Loucy (cell line): ENCODE measurements around the gene DEPDC5.

Experiments
- H2AFZ ChIP-seq: fragments of 200-600 bp; sonication (generic); 2 replicates; pipeline ENCODE4 v1.6.0; 2016; ENCODE audit warnings: antibody characterized with exemption, mild to moderate bottlenecking, low read length, moderate library complexity
- H3F3A ChIP-seq: fragments of 200-600 bp; 2 replicates; pipeline ENCODE4 v1.6.0; 2016; ENCODE audit warnings: antibody characterized with exemption, low read depth, mild to moderate bottlenecking
- H3K27me3 ChIP-seq: fragments of 200-600 bp; sonication (generic); 2 replicates; pipeline ENCODE4 v1.6.1; 2014; ENCODE audit warnings: low read length, mild to moderate bottlenecking; ENCODE audit not compliant: insufficient read depth, poor library complexity, severe bottlenecking
- H3K36me3 ChIP-seq: fragments of 200-600 bp; sonication (generic); 2 replicates; pipeline ENCODE4 v1.6.1; 2016; ENCODE audit warnings: low read length; ENCODE audit not compliant: insufficient read depth
- H3K4me1 ChIP-seq: fragments of 200-600 bp; sonication (generic); 2 replicates; pipeline ENCODE4 v1.5.1; 2014; ENCODE audit warnings: low read length, mild to moderate bottlenecking; ENCODE audit not compliant: insufficient read depth, poor library complexity, severe bottlenecking
- H3K4me2 ChIP-seq: fragments of 200-600 bp; sonication (generic); 2 replicates; pipeline ENCODE4 v1.6.0; 2014; ENCODE audit warnings: antibody characterized with exemption, low read length, low read depth, mild to moderate bottlenecking; ENCODE audit not compliant: poor library complexity, severe bottlenecking
- H3K4me3 ChIP-seq: fragments of 200-600 bp; sonication (generic); 2 replicates; pipeline ENCODE4 v1.5.1; 2014; ENCODE audit warnings: low read length, mild to moderate bottlenecking, mixed read lengths; ENCODE audit not compliant: poor library complexity, severe bottlenecking
- H3K79me2 ChIP-seq: fragments of 200-600 bp; sonication (generic); 2 replicates; pipeline ENCODE4 v1.6.1; 2014; ENCODE audit warnings: low read length; ENCODE audit not compliant: insufficient read depth
- H3K9ac ChIP-seq: fragments of 200-600 bp; sonication (generic); 2 replicates; pipeline ENCODE4 v1.6.0; 2014; ENCODE audit warnings: mild to moderate bottlenecking, low read depth, low read length, moderate library complexity; ENCODE audit not compliant: poor library complexity, severe bottlenecking
- H3K9me2 ChIP-seq: fragments of 200-600 bp; sonication (generic); replicated peaks from 2 replicates; pipeline ENCODE4 v1.6.1; 2016; ENCODE audit warnings: low read depth, low read length, mixed read lengths
- H3K9me3 ChIP-seq: fragments of 200-600 bp; sonication (generic); 2 replicates; pipeline ENCODE4 v1.6.1; 2014; ENCODE audit warnings: mild to moderate bottlenecking, antibody characterized with exemption, low read length, low read depth; ENCODE audit not compliant: insufficient read depth
- H4K20me1 ChIP-seq: fragments of 200-600 bp; sonication (generic); 2 replicates; pipeline ENCODE4 v1.6.0; 2014; ENCODE audit warnings: antibody characterized with exemption, low read length, mild to moderate bottlenecking; ENCODE audit not compliant: insufficient read depth, poor library complexity, severe bottlenecking
- EZH2phosphoT487 ChIP-seq: fragments of 200-600 bp; IDR thresholded peaks from 2 replicates; pipeline ENCODE4 v1.6.1; 2018; ENCODE audit warnings: antibody characterized with exemption, mild to moderate bottlenecking, moderate library complexity, borderline replicate concordance
- TF ChIP-seq, protein P1 (sequence below): fragments of 200-600 bp; sonication (generic); conservative IDR thresholded peaks from 2 replicates; pipeline ENCODE4 v1.5.1; 2014; ENCODE audit warnings: mild to moderate bottlenecking, antibody characterized with exemption, low read length

DEPDC5 gene

DNA sequence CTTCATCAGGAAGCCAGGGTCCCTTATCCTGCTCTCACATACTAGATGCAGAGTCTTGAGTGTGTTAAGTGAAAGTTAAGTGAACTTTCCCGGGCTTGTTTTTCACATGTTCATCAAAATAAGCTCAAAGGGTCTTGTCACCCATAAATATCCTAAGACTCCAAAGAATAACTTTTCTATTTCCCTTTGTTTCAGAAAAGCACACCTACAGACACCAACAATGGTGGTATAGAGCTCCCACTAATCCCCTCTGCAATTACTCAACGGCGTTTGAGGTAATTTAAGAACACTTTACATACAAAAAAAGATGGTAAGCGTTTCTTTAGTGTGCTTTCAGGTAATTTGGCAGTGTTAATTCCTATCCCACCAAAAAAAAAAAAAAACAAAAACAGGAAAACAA lies 6.4 kb upstream of the DEPDC5 start:
- Histone ChIP-seq H3K4me1 (peaks cover 31% of the 10 kb centered on the region), H3K9me3 (no peaks in the 10 kb centered on the region), H3K27me3 (no peaks in the 10 kb centered on the region), H3K9me2 (no peaks in the 10 kb centered on the region), H4K20me1 (peaks cover 21% of the 10 kb centered on the region), H3F3A (no peaks in the 10 kb centered on the region; the same call in 1 of the 2 replicates), H3K4me3 (peak overlapping the region; percentile 77), H3K36me3 (no peaks in the 10 kb centered on the region), H3K79me2 (peaks cover 52% of the 10 kb centered on the region), H3K9ac (peak overlapping the region; percentile 89), H3K4me2 (peak overlapping the region; percentile 96), H2AFZ (no peak overlapping the region)
- TF ChIP-seq, protein P1, sequence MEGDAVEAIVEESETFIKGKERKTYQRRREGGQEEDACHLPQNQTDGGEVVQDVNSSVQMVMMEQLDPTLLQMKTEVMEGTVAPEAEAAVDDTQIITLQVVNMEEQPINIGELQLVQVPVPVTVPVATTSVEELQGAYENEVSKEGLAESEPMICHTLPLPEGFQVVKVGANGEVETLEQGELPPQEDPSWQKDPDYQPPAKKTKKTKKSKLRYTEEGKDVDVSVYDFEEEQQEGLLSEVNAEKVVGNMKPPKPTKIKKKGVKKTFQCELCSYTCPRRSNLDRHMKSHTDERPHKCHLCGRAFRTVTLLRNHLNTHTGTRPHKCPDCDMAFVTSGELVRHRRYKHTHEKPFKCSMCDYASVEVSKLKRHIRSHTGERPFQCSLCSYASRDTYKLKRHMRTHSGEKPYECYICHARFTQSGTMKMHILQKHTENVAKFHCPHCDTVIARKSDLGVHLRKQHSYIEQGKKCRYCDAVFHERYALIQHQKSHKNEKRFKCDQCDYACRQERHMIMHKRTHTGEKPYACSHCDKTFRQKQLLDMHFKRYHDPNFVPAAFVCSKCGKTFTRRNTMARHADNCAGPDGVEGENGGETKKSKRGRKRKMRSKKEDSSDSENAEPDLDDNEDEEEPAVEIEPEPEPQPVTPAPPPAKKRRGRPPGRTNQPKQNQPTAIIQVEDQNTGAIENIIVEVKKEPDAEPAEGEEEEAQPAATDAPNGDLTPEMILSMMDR, result no peak
- TF ChIP-seq EZH2phosphoT487, result no peak

GRCh38 chr22:31748490-31748889 lies 5.3 kb upstream of the DEPDC5 start:
- Histone ChIP-seq H2AFZ (no peak overlapping the region), H3K9me3 (no peaks in the 10 kb centered on the region), H3K4me2 (peak overlapping the region; percentile 96), H4K20me1 (peaks cover 21% of the 10 kb centered on the region), H3K9ac (peak overlapping the region; percentile 89), H3F3A (no peaks in the 10 kb centered on the region; the same call in 1 of the 2 replicates), H3K4me3 (peak overlapping the region; percentile 77), H3K79me2 (peaks cover 44% of the 10 kb centered on the region), H3K27me3 (no peaks in the 10 kb centered on the region), H3K9me2 (no peaks in the 10 kb centered on the region), H3K4me1 (peaks cover 41% of the 10 kb centered on the region), H3K36me3 (no peaks in the 10 kb centered on the region)
- TF ChIP-seq, protein P1, result no peak
- TF ChIP-seq EZH2phosphoT487, result no peak

DNA sequence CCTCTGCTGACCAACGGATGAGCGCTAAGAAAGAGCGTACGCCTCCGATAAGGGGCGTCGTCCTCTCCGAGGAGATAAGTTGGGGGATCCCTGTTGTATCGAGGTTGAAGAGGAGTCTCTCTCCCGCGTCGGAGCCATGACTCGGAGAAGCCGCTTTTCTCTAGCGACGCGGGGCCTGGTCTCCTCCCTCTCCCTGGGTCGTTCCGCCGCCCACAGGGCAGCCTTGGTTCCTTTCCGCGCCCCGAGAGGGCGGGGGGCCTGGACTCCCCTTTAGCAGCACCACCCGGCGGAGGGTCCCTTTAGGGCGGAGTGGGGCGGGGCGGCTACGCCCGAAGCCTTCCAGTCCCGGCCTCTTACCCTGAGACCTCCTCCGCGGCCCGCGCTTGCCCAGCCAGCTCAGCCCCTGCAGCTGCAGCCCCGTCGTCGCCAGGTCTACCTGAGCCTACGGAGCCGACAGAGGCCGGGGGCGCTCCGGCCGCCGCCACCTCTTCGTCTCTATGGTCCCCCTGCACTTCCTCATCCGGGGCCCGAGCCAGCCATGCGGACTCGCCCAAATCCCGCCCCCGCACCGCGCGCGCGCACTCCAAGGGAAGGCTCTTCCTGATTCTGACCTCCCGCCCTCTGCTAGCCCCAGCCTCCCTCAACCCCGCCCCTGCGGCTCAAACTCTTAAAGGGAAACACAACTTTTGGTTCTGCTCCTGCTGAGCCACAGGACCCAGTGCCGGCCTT lies 4.0 kb upstream of the DEPDC5 start, which contains the start of gene PRR14L:
Gene PRR14L (minus strand): TSS at position 497 of the 729 bp plus-strand sequence. CDS start 11,272 bp downstream, outside the sequence.
- TF ChIP-seq EZH2phosphoT487, result no peak
- TF ChIP-seq, protein P1, result 0 out of 2 replicates have a peak, but pooled peaks have one; percentile 12
- H3K27me3 ChIP-seq, result no peaks in the 10 kb centered on the region
- H3K9me3 ChIP-seq, result no peaks in the 10 kb centered on the region
- no peaks in the 10 kb centered on the region for H3K36me3 ChIP-seq
- peak within 1 kb of the TSS; percentile 77 for H3K4me3 ChIP-seq
- peaks cover 46% of the 10 kb centered on the region for H3K4me1 ChIP-seq
- peaks cover 21% of the 10 kb centered on the region for H4K20me1 ChIP-seq
- no peaks in the 10 kb centered on the region; the same call in 1 of the 2 replicates for H3F3A ChIP-seq
- no peaks in the 10 kb centered on the region for H3K9me2 ChIP-seq
- peaks cover 46% of the 10 kb centered on the region for H3K79me2 ChIP-seq
- H3K9ac ChIP-seq, result peak within 1 kb of the TSS; percentile 89
- peak within 1 kb of the TSS; percentile 86 for H2AFZ ChIP-seq
- H3K4me2 ChIP-seq, result peak within 1 kb of the TSS; percentile 96
